Measurements from ENCODE around the gene PBX3. TPM values are rescaled to one million over a fixed set of nuclear protein-coding genes. Genes with fewer than 3 reads are reported as not detected.

PBX3 gene
- total and polyA plus RNA-seq, 10 of the 15 experiments (the other 5 are each of a cell fraction or from before 2014, with no cell fraction given) = 6.7 to 146 (median 22.2) TPM

- TF ChIP-seq SUZ12 (IDR thresholded peaks at IDR 0.05; ENCODE audit: unreplicated experiment) (no peak), POLR2AphosphoS2 (IDR thresholded peaks at IDR 0.05; ENCODE audit: low read depth, low read length) (no peak), MTA2 (IDR thresholded peaks at IDR 0.05; ENCODE audit: low read depth) (no peak), NFYB (IDR thresholded peaks at IDR 0.05; ENCODE audit: insufficient read depth, low read depth, low read length) (no peak), ZBTB11 (CRISPR knock-in tag; IDR thresholded peaks at IDR 0.05) (no peak)
Measured at GRCh38 chr9:125881042-125881441, 133.9 kb downstream of the PBX3 start (continued).

GRCh38 chr9:125883565-125884217, 136.5 kb downstream of the PBX3 start:
- DNase-seq (ENCODE audit: low read depth, low spot score) (no peak), FAIRE-seq (peak; percentile 27), ATAC-seq (no peak)
- in situ Hi-C loops (cut with MboI) = no loop called here
- WGBS (ENCODE audit: insufficient coverage, insufficient replicate concordance, low lambda C conversion rate, missing lambda C conversion rate) = 95% methylated on average over 6 of the region's 6 CpGs
- no peaks in the 10 kb centered on the region for H3K9me3 ChIP-seq (replicated peaks; ENCODE audit: control insufficient read depth, insufficient read depth, low read length)
- no peak overlapping the region for H3K27ac ChIP-seq (ENCODE audit: control insufficient read depth, insufficient read depth)
- intact Hi-C loops (cut with micrococcal nuclease; ENCODE audit: unreplicated experiment) = loop anchor here (5.0 to 10.0 kb wide), 2 partner anchors 36 to 119 kb away; no protein-coding TSS in a partner anchor
- POLR2A ChIA-PET = interaction anchor here (0.5 to 1.2 kb wide), 2 partner anchors 53 to 60 kb away, joined by 3 to 5 read pairs; no protein-coding TSS in a partner anchor
- H2AFZ ChIP-seq (ENCODE audit: control insufficient read depth, low read depth, low read length) = no peak overlapping the region
- no peaks in the 10 kb centered on the region; the same call in none of the 2 replicates for H3K79me2 ChIP-seq (ENCODE audit: control insufficient read depth, insufficient read depth, low read length)
- no peak overlapping the region for H3K4me2 ChIP-seq (ENCODE audit: control insufficient read depth, insufficient read depth)
- CTCF ChIA-PET = interaction anchor here (1.1 to 1.3 kb wide), 2 partner anchors 10 to 12 kb away, joined by 3 read pairs; no protein-coding TSS in a partner anchor
- RAD21 ChIA-PET (ENCODE audit: unreplicated experiment) = no interaction called here
- H3K4me3 ChIP-seq = no peak overlapping the region
- H4K20me1 ChIP-seq (ENCODE audit: control insufficient read depth, insufficient read depth) = no peaks in the 10 kb centered on the region
- BruUV-seq (replicated peaks) = no TSS peak
- SMC1A ChIA-PET (ENCODE audit: uncharacterized antibody, unreplicated experiment) = interaction anchor here (1.0 to 1.8 kb wide), 6 partner anchors 10 to 134 kb away, joined by 3 to 8 read pairs (median 4); no protein-coding TSS in a partner anchor
- no peaks in the 10 kb centered on the region for H3K27me3 ChIP-seq (replicated peaks in 1 of 2; ENCODE audit: control insufficient read depth in 2 of 2, insufficient read depth in 2 of 2, low read length in 1 of 2)
- H3K36me3 ChIP-seq (ENCODE audit: control insufficient read depth in 2 of 2, insufficient read depth in 2 of 2, low read length in 1 of 2) = no peaks in the 10 kb centered on the region
- no peak overlapping the region for H3K9ac ChIP-seq (ENCODE audit: control insufficient read depth, insufficient read depth, low read length)
- no peaks in the 10 kb centered on the region for H3K4me1 ChIP-seq (ENCODE audit: control insufficient read depth, insufficient read depth, low read length)
- TF ChIP-seq POLR2A (IDR thresholded peaks at IDR 0.05; ENCODE audit: low read depth, low read length) (no peak), CBX5 (IDR thresholded peaks at IDR 0.05; ENCODE audit: low read depth) (no peak), HDAC2 (IDR thresholded peaks at IDR 0.05) (no peak), MYC (IDR thresholded peaks at IDR 0.05; ENCODE audit: insufficient read depth, insufficient read length, insufficient replicate concordance, low read length, severe bottlenecking) (no peak), RB1 (IDR thresholded peaks at IDR 0.05; ENCODE audit: borderline replicate concordance) (no peak), ZBTB11 (CRISPR knock-in tag; IDR thresholded peaks at IDR 0.05) (no peak), RAD21 (IDR thresholded peaks at IDR 0.05; ENCODE audit: insufficient read depth, low read depth, low read length) (no peak)
